Heart right ventricle (tissue), 16 donors: ENCODE measurements around the gene GRIK2. TPM values are rescaled to one million over a fixed set of nuclear protein-coding genes. Genes with fewer than 3 reads are reported as not detected.
"Not testable (repeated sequence)": the region's sequence is repeated elsewhere in the genome, so short reads cannot be mapped to it uniquely, and the experiment has no call there.

Source experiments
- ATAC-seq, 8 donors: fragments of 200-7000 bp; cut with Tn5 transposase; one replicate each; pipeline ENCODE4 v1.9.1; 2020; ENCODE audit warnings: mild to moderate bottlenecking in 8 of 8, moderate library complexity in 8 of 8, moderate number of reproducible peaks in 1 of 8
- DNase-seq, 2 donors: peaks; one replicate each; pipeline ENCODE4 v3.0.0-alpha.2; 2020
- H3K27ac ChIP-seq, 10 donors: fragments of 200-600 bp; sonication (generic) in 2 of 10; one replicate each; pipeline versions ENCODE4 v1.5.0 to v1.8.0; 2020 to 2022; ENCODE audit warnings: mild to moderate bottlenecking in 3 of 10
- H3K27me3 ChIP-seq, 7 donors: fragments of 200-600 bp; one replicate each; pipeline ENCODE4 v1.8.0; 2021 to 2022; ENCODE audit warnings: mild to moderate bottlenecking in 2 of 7
- H3K36me3 ChIP-seq, 9 donors: fragments of 200-600 bp; sonication (generic) in 1 of 9; one replicate each; pipeline versions ENCODE4 v1.5.0 to v1.8.0; 2020 to 2022; ENCODE audit warnings: mild to moderate bottlenecking in 2 of 9
- H3K4me1 ChIP-seq, 9 donors: fragments of 200-600 bp; sonication (generic) in 1 of 9; one replicate each; pipeline versions ENCODE4 v1.5.0 to v1.8.0; 2020 to 2022; ENCODE audit warnings: mild to moderate bottlenecking in 4 of 9
- H3K4me3 ChIP-seq, 10 donors: fragments of 200-600 bp; sonication (generic) in 2 of 10; one replicate each; pipeline versions ENCODE4 v1.5.0 to v1.8.0; 2020 to 2022; ENCODE audit warnings: mild to moderate bottlenecking in 7 of 10, moderate library complexity in 2 of 10
- H3K9me3 ChIP-seq, 11 donors: fragments of 200-600 bp in 10 of 11; sonication (generic) in 2 of 11; one replicate each; pipeline versions ENCODE4 v1.5.0 to v1.8.0; 2013 to 2022; ENCODE audit warnings: mild to moderate bottlenecking in 2 of 11, control low read depth in 1 of 11, moderate library complexity in 1 of 11
- CTCF ChIP-seq, 9 donors: fragments of 200-600 bp; sonication (generic) in 2 of 9; IDR thresholded peaks; one replicate each; pipeline versions ENCODE4 v1.5.0 to v1.8.0; 2021 to 2022; ENCODE audit warnings: antibody characterized with exemption in 9 of 9, mild to moderate bottlenecking in 5 of 9, moderate library complexity in 1 of 9
- WGBS, 2 donors: extraction: QIAGEN DNeasy Blood & Tissue Kit; methylation state at CpG; one replicate each; pipeline ENCODE4 v1.1.7; 2013; ENCODE audit warnings: inconsistent platforms in 1 of 2; 5-methylcytosine and 5-hydroxymethylcytosine counted together
- intact Hi-C, 10 donors: fragments of 100-400 bp; cut with DNase I; formaldehyde crosslinking; loops; one replicate each; pipeline versions ENCODE4 v1.11.1 to v1.14.2; 2022
- polyA plus RNA-seq, 2 donors: library from polyadenylated mRNA; stranded (reverse); fragments of 200-250 nt; gene quantifications; one replicate each; pipeline ENCODE4 v1.2.3, GENCODE V29; 2013
- total RNA-seq, 10 donors: library from RNA; stranded (reverse); fragmentation: NEBNext Ultra II Directional in 3 of 10; extraction: Animal tissue kit (Norgen Biotek cat#: 25700) in 3 of 10; gene quantifications; one replicate each; pipeline versions ENCODE4 v1.2.1 to v1.2.4, GENCODE V29; 2021 to 2023
- donor health status: Arrhythmogenic right ventricular cardiomyopathy.
- donor health status: ischemic (EF 13 %, LVEDD 7.1; RV severe dilation, severe dysfunction).
- donor health status: healthy with polysubstance abuse.
- donor health status: DM: no; HTN: yes; CAD: no.
- donor health status: DM: no; HTN: no; CAD: no.
- donor health status: ischemic (EF 25% LVEDD 6.9; RV normal size, moderate dysfunction).
- donor health status: ischemic (EF 25% LVEDD 5.7; RV mildly dilated, moderate dysfunction).
- donor health status: healthy.
- donor health status: DM: yes; HTN: yes; CAD: no.
- donor health status: Ischemic cardiomyopathy.
- donor health status: ischemic (EF 35%, LVEDD 5.7; RV mildly dilated, moderate dysfunction).
- donor health status: nonischemic (EF 11% LVEDD 7.7; RV severe dilation, severe dysfunction).
- donor health status: DM: yes; HTN: yes; CAD: no.
- donor health status: PGD.
- donor health status: ischemic (EF 29% LVEDD 5.4; RV normal size, mild dysfunction).
- donor health status: nonischemic (EF 23%, LVEDD 6.1; RV moderate dilation, normal function).

Gene GRIK2
- total and polyA plus RNA-seq, 12 donors, result 0.13 to 7.0 (median 2.5) TPM

- intact Hi-C loops, result no loop called here
- H3K36me3 ChIP-seq, result no peaks in the 10 kb centered on the region
- DNase-seq (no peak), ATAC-seq (no peak)
- no peak overlapping the region for H3K4me3 ChIP-seq
- H3K27me3 ChIP-seq, result no peaks in the 10 kb centered on the region
- WGBS, 2 donors, result 58 to 62% methylated on average over 6 of the region's 6 CpGs
- peaks cover 0 to 6% (median 0%) of the 10 kb centered on the region in 11 donors for H3K9me3 ChIP-seq
- no peaks in the 10 kb centered on the region for H3K4me1 ChIP-seq
- no peak overlapping the region for H3K27ac ChIP-seq
- no peak for TF ChIP-seq CTCF (IDR thresholded peaks at IDR 0.05)
These were observed 232.8 kb downstream of the GRIK2 start for GRCh38 chr6:101626269-101626668.

DNA sequence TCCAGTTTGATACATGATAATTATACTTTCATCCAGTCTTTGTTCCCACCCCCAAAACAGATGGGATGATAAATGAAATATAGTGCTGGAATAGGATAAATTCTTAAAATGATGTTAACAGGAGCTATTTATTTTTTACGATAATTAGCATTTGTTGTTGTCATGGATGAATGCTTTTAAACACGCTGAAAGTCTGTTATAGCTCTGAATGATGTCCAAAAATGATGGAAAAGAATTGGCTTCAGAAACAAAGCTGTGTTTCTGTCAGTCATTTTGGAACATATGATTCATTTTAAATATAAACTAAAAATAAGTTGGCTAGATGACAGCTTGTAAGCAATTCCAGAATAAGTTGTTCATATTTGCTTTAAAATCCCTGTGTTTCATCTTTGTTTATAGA, 237.4 kb downstream of the GRIK2 start:
- Histone ChIP-seq H3K27me3 (no peaks in the 10 kb centered on the region), H3K4me1 (no peaks in the 10 kb centered on the region), H3K9me3 (peaks cover 0 to 6% (median 0%) of the 10 kb centered on the region in 11 donors), H3K4me3 (no peak overlapping the region), H3K36me3 (no peaks in the 10 kb centered on the region), H3K27ac (no peak overlapping the region)
- 63 to 74% methylated on average over 2 of the region's 2 CpGs for WGBS, 2 donors
- intact Hi-C loops, result no loop called here
- no peak for ATAC-seq
- no peak for DNase-seq
- TF ChIP-seq CTCF (IDR thresholded peaks at IDR 0.05), result no peak

GRCh38 chr6:101633081-101633480, 239.6 kb downstream of the GRIK2 start:
- H3K4me1 ChIP-seq, result no peaks in the 10 kb centered on the region
- H3K4me3 ChIP-seq, result no peak overlapping the region
- no peaks in the 10 kb centered on the region for H3K36me3 ChIP-seq
- no peak for TF ChIP-seq CTCF (IDR thresholded peaks at IDR 0.05)
- no peak for DNase-seq
- WGBS, 2 donors, result 78 to 83% methylated on average over 3 of the region's 3 CpGs
- no peak for ATAC-seq
- no peak overlapping the region for H3K27ac ChIP-seq
- H3K27me3 ChIP-seq, result no peaks in the 10 kb centered on the region
- intact Hi-C loops, result no loop called here
- H3K9me3 ChIP-seq, result peaks cover 0 to 6% (median 0%) of the 10 kb centered on the region in 11 donors

GRCh38 chr6:101638865-101639264, 245.4 kb downstream of the GRIK2 start:
- H3K27ac ChIP-seq, DNase-seq, H3K27me3 ChIP-seq, H3K4me1 ChIP-seq, H3K36me3 ChIP-seq, intact Hi-C loops, H3K4me3 ChIP-seq, H3K9me3 ChIP-seq, ATAC-seq: not testable (repeated sequence)
- WGBS, 2 donors, result 86 to 89% methylated on average over 11 of the region's 11 CpGs

- Histone ChIP-seq H3K9me3 (peaks cover 0 to 3% (median 0%) of the 10 kb centered on the region in 11 donors), H3K27ac (no peak overlapping the region), H3K36me3 (no peaks in the 10 kb centered on the region), H3K4me3 (no peak overlapping the region), H3K27me3 (no peaks in the 10 kb centered on the region), H3K4me1 (no peaks in the 10 kb centered on the region)
- ATAC-seq (no peak), DNase-seq (no peak)
- intact Hi-C loops, result no loop called here
- 54 to 75% methylated on average over 1 of the region's 1 CpG for WGBS, 2 donors
- TF ChIP-seq CTCF (IDR thresholded peaks at IDR 0.05), result no peak
These were observed 246.6 kb downstream of the GRIK2 start for GRCh38 chr6:101640131-101640530.
